Lower lobe of right lung (tissue), 2 donors: Measurements from ENCODE around the gene CD81. TPM values are rescaled to one million over a fixed set of nuclear protein-coding genes. Genes with fewer than 3 reads are reported as not detected.

ENCODE experiments used
- ATAC-seq, 2 donors: fragments of 200-7000 bp; cut with Tn5 transposase; one replicate each; pipeline ENCODE4 v1.9.1; 2020 to 2022; ENCODE audit warnings: mild to moderate bottlenecking in 2 of 2, moderate library complexity in 2 of 2
- DNase-seq: peaks from one replicate; pipeline ENCODE4 v3.0.0-alpha.2; 2020
- H3K27ac ChIP-seq: fragments of 200-600 bp; one replicate; pipeline ENCODE4 v1.8.0; 2022
- H3K27me3 ChIP-seq: fragments of 200-600 bp; one replicate; pipeline ENCODE4 v1.8.0; 2022; ENCODE audit warnings: low read depth
- H3K36me3 ChIP-seq: fragments of 200-600 bp; one replicate; pipeline ENCODE4 v1.8.0; 2022; ENCODE audit warnings: mild to moderate bottlenecking
- H3K4me1 ChIP-seq: fragments of 200-600 bp; one replicate; pipeline ENCODE4 v1.8.0; 2022
- H3K4me3 ChIP-seq: fragments of 200-600 bp; one replicate; pipeline ENCODE4 v1.8.0; 2022; ENCODE audit warnings: mild to moderate bottlenecking
- H3K9me3 ChIP-seq: fragments of 200-600 bp; one replicate; pipeline ENCODE4 v1.8.0; 2022
- CTCF ChIP-seq: fragments of 200-600 bp; IDR thresholded peaks from one replicate; pipeline ENCODE4 v1.8.0; 2022; ENCODE audit warnings: antibody characterized with exemption, mild to moderate bottlenecking
- intact Hi-C: fragments of 100-400 bp; cut with DNase I; formaldehyde crosslinking; loops from one replicate; pipeline ENCODE4 v1.11.0; 2022
- long read RNA-seq: library from polyadenylated mRNA; unstranded; transcript quantifications from one replicate; pipeline ENCODE4 v2.0.0, GENCODE V29; 2021
- total RNA-seq: library from RNA; stranded (reverse); fragmentation: NEBNext Ultra II Directional; extraction: Animal tissue kit (Norgen Biotek cat#: 25700); gene quantifications from one replicate; pipeline ENCODE4 v1.2.1, GENCODE V29; 2021
- donor health status: DM: no; HTN: yes; CAD: no; lungs with severe emphysema.

CD81 gene
- 850 TPM for total RNA-seq
- long read RNA-seq, transcript CD81-201 (8 exons, 1,520 nt): major isoform, 540 of 665 reads
- long read RNA-seq, transcript CD81-207 (6 exons, 890 nt): minor isoform, 21 of 665 reads
- long read RNA-seq, transcript CD81-204 (5 exons, 940 nt): minor isoform, 13 of 665 reads
- long read RNA-seq, transcript CD81-206 (2 exons, 898 nt): minor isoform, 5 of 665 reads
- long read RNA-seq, partial matches to known transcripts: 65 of 665 reads
- long read RNA-seq, other reads (novel, unspliced or antisense): 16 of 665 reads

- no peak for TF ChIP-seq CTCF
- H3K36me3 ChIP-seq: no peaks in the 10 kb centered on the region
- intact Hi-C loops: no loop called here
- peak within 1 kb of the TSS; percentile 99 for H3K27ac ChIP-seq
- DNase-seq (peak; percentile 65), ATAC-seq (peak; percentile 80 to 83)
- H3K27me3 ChIP-seq: no peaks in the 10 kb centered on the region
- H3K4me3 ChIP-seq: peak within 1 kb of the TSS; percentile 98
- peaks cover 35% of the 10 kb centered on the region for H3K4me1 ChIP-seq
- H3K9me3 ChIP-seq: no peaks in the 10 kb centered on the region
Observed at GRCh38 chr11:2376751-2377451, at the start of gene CD81. Gene CD81 (plus strand): TSS chr11:2377310. CDS start chr11:2377550, 240 bp downstream.

GRCh38 chr11:2328021-2328420 lies 49.1 kb upstream of the CD81 start:
- DNase-seq (no peak), ATAC-seq (peak; percentile 28 to 33)
- Histone ChIP-seq H3K27ac (no peak overlapping the region), H3K4me1 (no peaks in the 10 kb centered on the region), H3K36me3 (no peaks in the 10 kb centered on the region), H3K4me3 (no peak overlapping the region), H3K9me3 (no peaks in the 10 kb centered on the region), H3K27me3 (no peaks in the 10 kb centered on the region)
- intact Hi-C loops: no loop called here
- no peak for TF ChIP-seq CTCF

- H3K4me3 ChIP-seq: no peak overlapping the region
- H3K4me1 ChIP-seq: no peaks in the 10 kb centered on the region
- ATAC-seq: no peak
- no peak for TF ChIP-seq CTCF
- H3K27me3 ChIP-seq: no peaks in the 10 kb centered on the region
- no peak for DNase-seq
- no peaks in the 10 kb centered on the region for H3K36me3 ChIP-seq
- intact Hi-C loops: no loop called here
- H3K27ac ChIP-seq: no peak overlapping the region
- H3K9me3 ChIP-seq: no peaks in the 10 kb centered on the region
Observed at GRCh38 chr11:2328656-2329354, 48.3 kb upstream of the CD81 start.

GRCh38 chr11:2329551-2329950 lies 47.6 kb upstream of the CD81 start:
- no peak for DNase-seq
- ATAC-seq: no peak
- no peak overlapping the region for H3K27ac ChIP-seq
- no peaks in the 10 kb centered on the region for H3K9me3 ChIP-seq
- intact Hi-C loops: no loop called here
- H3K4me3 ChIP-seq: no peak overlapping the region
- no peak for TF ChIP-seq CTCF
- no peaks in the 10 kb centered on the region for H3K36me3 ChIP-seq
- H3K4me1 ChIP-seq: no peaks in the 10 kb centered on the region
- no peaks in the 10 kb centered on the region for H3K27me3 ChIP-seq

- Histone ChIP-seq H3K9me3 (no peaks in the 10 kb centered on the region), H3K4me1 (no peaks in the 10 kb centered on the region), H3K4me3 (no peak overlapping the region), H3K27me3 (no peaks in the 10 kb centered on the region), H3K27ac (no peak overlapping the region), H3K36me3 (no peaks in the 10 kb centered on the region)
- DNase-seq: no peak
- intact Hi-C loops: no loop called here
- no peak for ATAC-seq
- no peak for TF ChIP-seq CTCF
Observed at GRCh38 chr11:2330696-2331095, 46.4 kb upstream of the CD81 start.
